ENCODE measurements around the gene USP32.

DNA sequence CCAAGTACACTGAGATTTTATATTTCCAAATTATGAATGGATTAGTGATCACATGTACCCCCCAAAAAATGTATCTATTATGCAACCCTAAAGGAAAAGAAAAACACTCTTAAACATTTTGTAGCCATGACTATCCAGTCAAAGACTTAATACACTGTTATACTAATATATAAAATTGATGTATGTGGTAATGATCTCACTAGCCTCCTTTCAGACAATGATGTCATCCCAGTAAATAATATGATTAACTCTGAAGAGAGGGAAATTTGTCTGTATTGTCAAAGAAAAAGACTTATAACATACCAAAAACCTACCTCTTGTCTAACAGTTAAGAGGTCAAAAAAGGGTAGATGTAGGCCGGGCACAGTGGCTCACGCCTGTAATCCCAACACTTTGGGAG is 80.7 kb downstream of the USP32 start:
- TF ChIP-seq YY1 (IDR thresholded peaks at IDR 0.05; ENCODE audit: insufficient read depth, insufficient read length) (no peak), ZNF274 (IDR thresholded peaks at IDR 0.05; ENCODE audit: low read depth, low read length) (no peak)
